Measurements from ENCODE around the gene ASF1B. TPM values are rescaled to one million over a fixed set of nuclear protein-coding genes. Genes with fewer than 3 reads are reported as not detected.

ASF1B gene
- total RNA-seq, 1 experiment from 2014 or later, result 78.1 TPM

GRCh38 chr19:14122924-14123323, 13.5 kb downstream of the ASF1B start:
- TF ChIP-seq ELF1 (IDR thresholded peaks at IDR 0.05; ENCODE audit: borderline replicate concordance, low read depth), result no peak
- TF ChIP-seq, protein P1, sequence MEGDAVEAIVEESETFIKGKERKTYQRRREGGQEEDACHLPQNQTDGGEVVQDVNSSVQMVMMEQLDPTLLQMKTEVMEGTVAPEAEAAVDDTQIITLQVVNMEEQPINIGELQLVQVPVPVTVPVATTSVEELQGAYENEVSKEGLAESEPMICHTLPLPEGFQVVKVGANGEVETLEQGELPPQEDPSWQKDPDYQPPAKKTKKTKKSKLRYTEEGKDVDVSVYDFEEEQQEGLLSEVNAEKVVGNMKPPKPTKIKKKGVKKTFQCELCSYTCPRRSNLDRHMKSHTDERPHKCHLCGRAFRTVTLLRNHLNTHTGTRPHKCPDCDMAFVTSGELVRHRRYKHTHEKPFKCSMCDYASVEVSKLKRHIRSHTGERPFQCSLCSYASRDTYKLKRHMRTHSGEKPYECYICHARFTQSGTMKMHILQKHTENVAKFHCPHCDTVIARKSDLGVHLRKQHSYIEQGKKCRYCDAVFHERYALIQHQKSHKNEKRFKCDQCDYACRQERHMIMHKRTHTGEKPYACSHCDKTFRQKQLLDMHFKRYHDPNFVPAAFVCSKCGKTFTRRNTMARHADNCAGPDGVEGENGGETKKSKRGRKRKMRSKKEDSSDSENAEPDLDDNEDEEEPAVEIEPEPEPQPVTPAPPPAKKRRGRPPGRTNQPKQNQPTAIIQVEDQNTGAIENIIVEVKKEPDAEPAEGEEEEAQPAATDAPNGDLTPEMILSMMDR (IDR thresholded peaks at IDR 0.05 in 2 of 3, conservative IDR thresholded peaks at IDR 0.05 in 1 of 3; ENCODE audit: borderline replicate concordance in 1 of 3, insufficient read depth in 1 of 3, low read depth in 2 of 3, low read length in 2 of 3), result no peak
- TF ChIP-seq ZNF274 (IDR thresholded peaks at IDR 0.05; ENCODE audit: low read depth, low read length), result no peak
- TF ChIP-seq POLR2AphosphoS5 (IDR thresholded peaks at IDR 0.05; ENCODE audit: low read depth, low read length), result no peak
- ChIA-PET RAD21 (ENCODE audit: low non-redundant PET in 1 of 2, low total read pairs in 2 of 2, uncharacterized antibody in 2 of 2, unreplicated experiment in 2 of 2) (interaction anchor here in 1 of 2 experiments (0.9 kb wide), 1 partner anchor 14 kb away, joined by 7 read pairs; the partner anchor contains the start of gene ASF1B), CTCF (no interaction called here), POLR2A (interaction anchor here (1.1 to 2.2 kb wide), 2 partner anchors 13 to 315 kb away, joined by 3 to 6 read pairs; partner anchors contain the start of gene ASF1B)
- H3K9ac ChIP-seq (ENCODE audit: low read length), result no peak overlapping the region
- no peak overlapping the region for H3K4me2 ChIP-seq (ENCODE audit: low read length)
- H3K4me3 ChIP-seq (replicated peaks in 1 of 2; ENCODE audit: low read depth in 1 of 2, low read length in 2 of 2), result no peak overlapping the region
- H4K20me1 ChIP-seq (ENCODE audit: insufficient read depth), result no peaks in the 10 kb centered on the region
- H3K79me2 ChIP-seq (ENCODE audit: insufficient read depth, low read length), result no peaks in the 10 kb centered on the region
- BruUV-seq (replicated peaks), result no TSS peak
- H3K4me1 ChIP-seq (ENCODE audit: control insufficient read depth in 1 of 2, insufficient read depth in 2 of 2, low read length in 2 of 2), result peaks cover 9 to 12% of the 10 kb centered on the region in 2 experiments
- no peaks in the 10 kb centered on the region for H3K27me3 ChIP-seq (ENCODE audit: insufficient read depth, low read length)
- no peaks in the 10 kb centered on the region for H3K9me2 ChIP-seq (ENCODE audit: insufficient read depth)
- no peaks in the 10 kb centered on the region for H3K9me3 ChIP-seq (ENCODE audit: control insufficient read depth in 1 of 2, insufficient read depth in 1 of 2, low read depth in 1 of 2, low read length in 2 of 2)
- no peak overlapping the region for H3K27ac ChIP-seq (ENCODE audit: low read depth, low read length)
- intact Hi-C loops (cut with micrococcal nuclease), result no loop called here
- no peak for ATAC-seq
- DNase-seq (ENCODE audit: low read depth, low spot score), result no peak
- H3K36me3 ChIP-seq (ENCODE audit: control insufficient read depth in 1 of 2, insufficient read depth in 2 of 2, low read length in 2 of 2), result peaks cover 12 to 22% of the 10 kb centered on the region in 2 experiments
- H2AFZ ChIP-seq (ENCODE audit: low read depth, low read length, poor library complexity, severe bottlenecking), result no peak overlapping the region

GRCh38 chr19:14120497-14120780, 15.9 kb downstream of the ASF1B start:
- RAD21 ChIA-PET (ENCODE audit: low non-redundant PET in 1 of 2, low total read pairs in 2 of 2, uncharacterized antibody in 2 of 2, unreplicated experiment in 2 of 2), result no interaction called here
- TF ChIP-seq ELF1 (IDR thresholded peaks at IDR 0.05; ENCODE audit: borderline replicate concordance, low read depth) (no peak), EGR1 (IDR thresholded peaks at IDR 0.05; ENCODE audit: low read depth) (no peak), SP1 (IDR thresholded peaks at IDR 0.05; ENCODE audit: low read depth) (no peak), POLR2AphosphoS5 (IDR thresholded peaks at IDR 0.05; ENCODE audit: low read depth, low read length) (no peak), POLR2A (IDR thresholded peaks at IDR 0.05; ENCODE audit: borderline replicate concordance, extremely low read depth, insufficient read depth, insufficient read length) (no peak), EZH2phosphoT487 (IDR thresholded peaks at IDR 0.05; ENCODE audit: borderline replicate concordance) (no peak), SRF (IDR thresholded peaks at IDR 0.05; ENCODE audit: low read depth) (no peak)
- TF ChIP-seq, protein P2, sequence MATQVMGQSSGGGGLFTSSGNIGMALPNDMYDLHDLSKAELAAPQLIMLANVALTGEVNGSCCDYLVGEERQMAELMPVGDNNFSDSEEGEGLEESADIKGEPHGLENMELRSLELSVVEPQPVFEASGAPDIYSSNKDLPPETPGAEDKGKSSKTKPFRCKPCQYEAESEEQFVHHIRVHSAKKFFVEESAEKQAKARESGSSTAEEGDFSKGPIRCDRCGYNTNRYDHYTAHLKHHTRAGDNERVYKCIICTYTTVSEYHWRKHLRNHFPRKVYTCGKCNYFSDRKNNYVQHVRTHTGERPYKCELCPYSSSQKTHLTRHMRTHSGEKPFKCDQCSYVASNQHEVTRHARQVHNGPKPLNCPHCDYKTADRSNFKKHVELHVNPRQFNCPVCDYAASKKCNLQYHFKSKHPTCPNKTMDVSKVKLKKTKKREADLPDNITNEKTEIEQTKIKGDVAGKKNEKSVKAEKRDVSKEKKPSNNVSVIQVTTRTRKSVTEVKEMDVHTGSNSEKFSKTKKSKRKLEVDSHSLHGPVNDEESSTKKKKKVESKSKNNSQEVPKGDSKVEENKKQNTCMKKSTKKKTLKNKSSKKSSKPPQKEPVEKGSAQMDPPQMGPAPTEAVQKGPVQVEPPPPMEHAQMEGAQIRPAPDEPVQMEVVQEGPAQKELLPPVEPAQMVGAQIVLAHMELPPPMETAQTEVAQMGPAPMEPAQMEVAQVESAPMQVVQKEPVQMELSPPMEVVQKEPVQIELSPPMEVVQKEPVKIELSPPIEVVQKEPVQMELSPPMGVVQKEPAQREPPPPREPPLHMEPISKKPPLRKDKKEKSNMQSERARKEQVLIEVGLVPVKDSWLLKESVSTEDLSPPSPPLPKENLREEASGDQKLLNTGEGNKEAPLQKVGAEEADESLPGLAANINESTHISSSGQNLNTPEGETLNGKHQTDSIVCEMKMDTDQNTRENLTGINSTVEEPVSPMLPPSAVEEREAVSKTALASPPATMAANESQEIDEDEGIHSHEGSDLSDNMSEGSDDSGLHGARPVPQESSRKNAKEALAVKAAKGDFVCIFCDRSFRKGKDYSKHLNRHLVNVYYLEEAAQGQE (IDR thresholded peaks at IDR 0.05; ENCODE audit: low read depth), result no peak
- TF ChIP-seq, protein P1 (IDR thresholded peaks at IDR 0.05 in 2 of 3, conservative IDR thresholded peaks at IDR 0.05 in 1 of 3; ENCODE audit: borderline replicate concordance in 1 of 3, insufficient read depth in 1 of 3, low read depth in 2 of 3, low read length in 2 of 3), result no peak
- TF ChIP-seq, protein P3, sequence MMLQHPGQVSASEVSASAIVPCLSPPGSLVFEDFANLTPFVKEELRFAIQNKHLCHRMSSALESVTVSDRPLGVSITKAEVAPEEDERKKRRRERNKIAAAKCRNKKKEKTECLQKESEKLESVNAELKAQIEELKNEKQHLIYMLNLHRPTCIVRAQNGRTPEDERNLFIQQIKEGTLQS (IDR thresholded peaks at IDR 0.05), result no peak

More at GRCh38 chr19:14120497-14120780, 15.9 kb downstream of the ASF1B start:
- no peak overlapping the region for H2AFZ ChIP-seq (ENCODE audit: low read depth, low read length, poor library complexity, severe bottlenecking)
- intact Hi-C loops (cut with micrococcal nuclease), result no loop called here
- H3K4me3 ChIP-seq (replicated peaks in 1 of 2; ENCODE audit: low read depth in 1 of 2, low read length in 2 of 2), result no peak overlapping the region
- no TSS peak for BruUV-seq (replicated peaks)
- POLR2A ChIA-PET, result no interaction called here
- peaks cover 12 to 16% of the 10 kb centered on the region in 2 experiments for H3K36me3 ChIP-seq (ENCODE audit: control insufficient read depth in 1 of 2, insufficient read depth in 2 of 2, low read length in 2 of 2)
- DNase-seq (ENCODE audit: low read depth, low spot score) (no peak), ATAC-seq (no peak)
- no peak overlapping the region for H3K9ac ChIP-seq (ENCODE audit: low read length)
- H3K79me2 ChIP-seq (ENCODE audit: insufficient read depth, low read length), result peaks cover 10% of the 10 kb centered on the region; the same call in 1 of the 2 replicates
- H3K9me3 ChIP-seq (ENCODE audit: control insufficient read depth in 1 of 2, insufficient read depth in 1 of 2, low read depth in 1 of 2, low read length in 2 of 2), result no peaks in the 10 kb centered on the region
- no peak overlapping the region for H3K4me2 ChIP-seq (ENCODE audit: low read length)
- peaks cover 14 to 20% of the 10 kb centered on the region in 2 experiments for H3K4me1 ChIP-seq (ENCODE audit: control insufficient read depth in 1 of 2, insufficient read depth in 2 of 2, low read length in 2 of 2)
- CTCF ChIA-PET, result no interaction called here
- H3K27ac ChIP-seq (ENCODE audit: low read depth, low read length), result no peak overlapping the region
- H3K27me3 ChIP-seq (ENCODE audit: insufficient read depth, low read length), result no peaks in the 10 kb centered on the region
- H3K9me2 ChIP-seq (ENCODE audit: insufficient read depth), result no peaks in the 10 kb centered on the region
- no peaks in the 10 kb centered on the region for H4K20me1 ChIP-seq (ENCODE audit: insufficient read depth)

Measured in HCT116 (cell line).